HepG2 (cell line): Measurements from ENCODE around the gene CRNKL1. TPM values are rescaled to one million over a fixed set of nuclear protein-coding genes. Genes with fewer than 3 reads are reported as not detected.

Source experiments
- AKAP8 ChIP-seq: sonication (generic); formaldehyde crosslinking; IDR thresholded peaks from 2 replicates; pipeline ENCODE4 v1.5.1; 2020; ENCODE audit warnings: mild to moderate bottlenecking, missing genetic modification reagents
- ATF6 ChIP-seq: sonication (generic); formaldehyde crosslinking; conservative IDR thresholded peaks from 2 replicates; pipeline ENCODE4 v1.4.0; 2020; ENCODE audit warnings: missing genetic modification reagents
- FOXP4 ChIP-seq: sonication (generic); formaldehyde crosslinking; IDR thresholded peaks from 2 replicates; pipeline ENCODE4 v1.4.0; 2020; ENCODE audit warnings: missing genetic modification reagents
- MBNL3 ChIP-seq: fragments of 250-450 bp; sonication (Bioruptor Pico); conservative IDR thresholded peaks from 2 replicates; pipeline ENCODE4 v1.8.0; 2022; ENCODE audit warnings: mild to moderate bottlenecking, inconsistent platforms
- NBN ChIP-seq: fragments of 450-650 bp; conservative IDR thresholded peaks from 2 replicates; pipeline ENCODE4 v1.6.1; 2017
- SALL1 ChIP-seq: sonication (generic); formaldehyde crosslinking; IDR thresholded peaks from 2 replicates; pipeline ENCODE4 v1.8.0; 2022; ENCODE audit warnings: mild to moderate bottlenecking, missing genetic modification reagents
- ZBTB14 ChIP-seq: sonication (generic); formaldehyde crosslinking; IDR thresholded peaks from 2 replicates; pipeline ENCODE4 v1.4.0; 2020; ENCODE audit warnings: missing genetic modification reagents
- ZBTB39 ChIP-seq: sonication (generic); formaldehyde crosslinking; IDR thresholded peaks from 2 replicates; pipeline ENCODE4 v1.5.0; 2020; ENCODE audit warnings: missing genetic modification reagents
- ZNF263 ChIP-seq: sonication (generic); formaldehyde crosslinking; IDR thresholded peaks from 2 replicates; pipeline ENCODE4 v1.4.0; 2020; ENCODE audit warnings: missing genetic modification reagents
- ZNF674 ChIP-seq: sonication (generic); formaldehyde crosslinking; IDR thresholded peaks from 2 replicates; pipeline ENCODE4 v1.5.0; 2020; ENCODE audit warnings: low read depth, mild to moderate bottlenecking, missing genetic modification reagents
- ZNF776 ChIP-seq: sonication (generic); formaldehyde crosslinking; IDR thresholded peaks from 2 replicates; pipeline ENCODE4 v1.4.0; 2020; ENCODE audit warnings: mild to moderate bottlenecking, missing genetic modification reagents
- polyA plus RNA-seq, 8 experiments: library from polyadenylated mRNA; depleted of rRNA in 3 of 8; stranded (reverse) in 7 of 8; unstranded in 1 of 8; fragments of >200 nt; fragmentation: Illumina TruSeq in 4 of 8; extraction: Trizol in 4 of 8; gene quantifications; 2 replicates each; pipeline versions ENCODE4 v1.2.1 to v1.2.3, GENCODE V29; 2011 to 2016; ENCODE audit warnings: low read depth in 4 of 8, missing spikeins in 1 of 8, mixed read lengths in 1 of 8; ENCODE audit not compliant: insufficient read depth in 1 of 8
- total RNA-seq, 5 experiments: library from RNA; depleted of rRNA; stranded (reverse); fragments of >200 nt; fragmentation: Illumina TruSeq; extraction: Trizol; gene quantifications; 2 replicates each; pipeline ENCODE4 v1.2.3, GENCODE V29; 2016; ENCODE audit warnings: low read depth in 1 of 5
- TF ChIP-seq, protein P1 (sequence below): sonication (generic); formaldehyde crosslinking; IDR thresholded peaks from 2 replicates; pipeline ENCODE4 v1.4.0; 2020; ENCODE audit warnings: missing genetic modification reagents, mild to moderate bottlenecking, borderline replicate concordance
- TF ChIP-seq, protein P2 (sequence below): sonication (generic); formaldehyde crosslinking; IDR thresholded peaks from 2 replicates; pipeline ENCODE4 v1.8.0; 2022; ENCODE audit warnings: mild to moderate bottlenecking, missing genetic modification reagents
- TF ChIP-seq, protein P3 (sequence below): sonication (generic); formaldehyde crosslinking; IDR thresholded peaks from 2 replicates; pipeline ENCODE4 v1.5.0; 2020; ENCODE audit warnings: mild to moderate bottlenecking, missing genetic modification reagents

CRNKL1 gene
- total and polyA plus RNA-seq, 2 of the 13 experiments (the other 11 are each of a cell fraction or from before 2014, with no cell fraction given), result 12.3 to 64.5 TPM

DNA sequence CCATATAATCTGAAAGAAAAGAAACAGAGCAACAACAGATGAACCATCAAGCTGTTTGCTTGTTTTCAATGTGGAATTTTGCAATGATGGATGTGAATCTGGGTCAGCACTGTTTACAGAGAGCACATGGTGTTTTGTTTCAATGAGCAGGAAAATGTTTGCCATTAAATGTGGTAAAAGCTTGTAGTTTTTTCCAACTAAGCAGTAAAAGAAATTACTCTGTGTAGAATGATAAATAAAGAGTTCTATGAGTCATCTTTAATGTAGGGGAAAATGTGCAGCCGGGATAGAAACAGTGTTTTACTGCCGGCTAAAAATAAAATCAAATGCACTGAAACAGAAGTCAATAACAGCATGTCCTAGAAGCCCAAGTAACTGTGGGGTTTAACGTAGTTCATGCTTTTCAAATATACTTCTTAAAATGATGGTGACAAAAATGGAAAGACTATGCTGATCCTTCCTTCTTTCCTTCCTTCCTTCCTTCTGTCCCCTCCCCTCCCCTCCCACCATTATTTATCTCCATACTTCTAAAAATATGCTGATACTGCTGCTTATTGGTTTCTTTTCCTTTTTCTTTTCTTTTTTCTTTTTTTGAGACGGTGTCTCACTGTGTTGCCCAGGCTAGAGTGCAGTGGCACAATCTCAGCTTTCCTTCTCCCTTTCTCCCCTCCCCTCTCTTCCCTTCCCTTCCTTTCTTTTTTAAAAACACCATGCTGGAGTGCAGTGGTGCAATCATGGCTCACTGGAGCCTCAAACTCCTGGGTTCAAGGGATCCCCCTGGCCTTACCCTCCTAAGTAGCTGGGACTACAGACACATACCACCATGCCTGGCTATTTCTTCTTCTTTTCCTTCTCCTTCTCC is 41.4 kb downstream of the CRNKL1 start (continued):
- TF ChIP-seq NBN (no peak), ZNF263 (CRISPR knock-in tag) (no peak), ZNF674 (CRISPR knock-in tag) (no peak), ZBTB14 (CRISPR knock-in tag) (no peak), FOXP4 (CRISPR knock-in tag) (peak; percentile 96), ZBTB39 (no peak), ATF6 (no peak; the same call in 1 of the 2 replicates), AKAP8 (no peak), MBNL3 (no peak), SALL1 (CRISPR knock-in tag) (peak; percentile 93; the same call in 1 of the 2 replicates), ZNF776 (CRISPR knock-in tag) (no peak)
- TF ChIP-seq, protein P1, sequence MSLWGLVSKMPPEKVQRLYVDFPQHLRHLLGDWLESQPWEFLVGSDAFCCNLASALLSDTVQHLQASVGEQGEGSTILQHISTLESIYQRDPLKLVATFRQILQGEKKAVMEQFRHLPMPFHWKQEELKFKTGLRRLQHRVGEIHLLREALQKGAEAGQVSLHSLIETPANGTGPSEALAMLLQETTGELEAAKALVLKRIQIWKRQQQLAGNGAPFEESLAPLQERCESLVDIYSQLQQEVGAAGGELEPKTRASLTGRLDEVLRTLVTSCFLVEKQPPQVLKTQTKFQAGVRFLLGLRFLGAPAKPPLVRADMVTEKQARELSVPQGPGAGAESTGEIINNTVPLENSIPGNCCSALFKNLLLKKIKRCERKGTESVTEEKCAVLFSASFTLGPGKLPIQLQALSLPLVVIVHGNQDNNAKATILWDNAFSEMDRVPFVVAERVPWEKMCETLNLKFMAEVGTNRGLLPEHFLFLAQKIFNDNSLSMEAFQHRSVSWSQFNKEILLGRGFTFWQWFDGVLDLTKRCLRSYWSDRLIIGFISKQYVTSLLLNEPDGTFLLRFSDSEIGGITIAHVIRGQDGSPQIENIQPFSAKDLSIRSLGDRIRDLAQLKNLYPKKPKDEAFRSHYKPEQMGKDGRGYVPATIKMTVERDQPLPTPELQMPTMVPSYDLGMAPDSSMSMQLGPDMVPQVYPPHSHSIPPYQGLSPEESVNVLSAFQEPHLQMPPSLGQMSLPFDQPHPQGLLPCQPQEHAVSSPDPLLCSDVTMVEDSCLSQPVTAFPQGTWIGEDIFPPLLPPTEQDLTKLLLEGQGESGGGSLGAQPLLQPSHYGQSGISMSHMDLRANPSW (CRISPR knock-in tag), result no peak
- TF ChIP-seq, protein P2, sequence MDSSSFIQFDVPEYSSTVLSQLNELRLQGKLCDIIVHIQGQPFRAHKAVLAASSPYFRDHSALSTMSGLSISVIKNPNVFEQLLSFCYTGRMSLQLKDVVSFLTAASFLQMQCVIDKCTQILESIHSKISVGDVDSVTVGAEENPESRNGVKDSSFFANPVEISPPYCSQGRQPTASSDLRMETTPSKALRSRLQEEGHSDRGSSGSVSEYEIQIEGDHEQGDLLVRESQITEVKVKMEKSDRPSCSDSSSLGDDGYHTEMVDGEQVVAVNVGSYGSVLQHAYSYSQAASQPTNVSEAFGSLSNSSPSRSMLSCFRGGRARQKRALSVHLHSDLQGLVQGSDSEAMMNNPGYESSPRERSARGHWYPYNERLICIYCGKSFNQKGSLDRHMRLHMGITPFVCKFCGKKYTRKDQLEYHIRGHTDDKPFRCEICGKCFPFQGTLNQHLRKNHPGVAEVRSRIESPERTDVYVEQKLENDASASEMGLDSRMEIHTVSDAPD (CRISPR knock-in tag), result no peak
- TF ChIP-seq, protein P3, sequence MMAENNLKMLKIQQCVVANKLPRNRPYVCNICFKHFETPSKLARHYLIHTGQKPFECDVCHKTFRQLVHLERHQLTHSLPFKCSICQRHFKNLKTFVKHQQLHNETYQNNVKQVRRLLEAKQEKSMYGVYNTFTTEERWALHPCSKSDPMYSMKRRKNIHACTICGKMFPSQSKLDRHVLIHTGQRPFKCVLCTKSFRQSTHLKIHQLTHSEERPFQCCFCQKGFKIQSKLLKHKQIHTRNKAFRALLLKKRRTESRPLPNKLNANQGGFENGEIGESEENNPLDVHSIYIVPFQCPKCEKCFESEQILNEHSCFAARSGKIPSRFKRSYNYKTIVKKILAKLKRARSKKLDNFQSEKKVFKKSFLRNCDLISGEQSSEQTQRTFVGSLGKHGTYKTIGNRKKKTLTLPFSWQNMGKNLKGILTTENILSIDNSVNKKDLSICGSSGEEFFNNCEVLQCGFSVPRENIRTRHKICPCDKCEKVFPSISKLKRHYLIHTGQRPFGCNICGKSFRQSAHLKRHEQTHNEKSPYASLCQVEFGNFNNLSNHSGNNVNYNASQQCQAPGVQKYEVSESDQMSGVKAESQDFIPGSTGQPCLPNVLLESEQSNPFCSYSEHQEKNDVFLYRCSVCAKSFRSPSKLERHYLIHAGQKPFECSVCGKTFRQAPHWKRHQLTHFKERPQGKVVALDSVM (CRISPR knock-in tag), result no peak
